BLaER1 (cell line): ENCODE measurements around the gene TCF25.
"Not testable (repeated sequence)": the region's sequence is repeated elsewhere in the genome, so short reads cannot be mapped to it uniquely, and the experiment has no call there.

Experiments used
- H3K27ac ChIP-seq: shearing (Covaris generic); formaldehyde crosslinking; 2 replicates; pipeline ENCODE4 v1.8.1; 2022
- H3K27me3 ChIP-seq: shearing (Covaris generic); formaldehyde crosslinking; 2 replicates; pipeline ENCODE4 v1.8.1; 2022
- H3K36me3 ChIP-seq: shearing (Covaris generic); formaldehyde crosslinking; 2 replicates; pipeline ENCODE4 v1.8.1; 2022
- H3K4me1 ChIP-seq: shearing (Covaris generic); formaldehyde crosslinking; 2 replicates; pipeline ENCODE4 v1.8.1; 2022
- H3K4me2 ChIP-seq: shearing (Covaris generic); formaldehyde crosslinking; 2 replicates; pipeline ENCODE4 v1.8.1; 2022
- H3K4me3 ChIP-seq: shearing (Covaris generic); formaldehyde crosslinking; 2 replicates; pipeline ENCODE4 v1.8.1; 2022
- H3K9ac ChIP-seq: shearing (Covaris generic); formaldehyde crosslinking; 2 replicates; pipeline ENCODE4 v1.8.1; 2022
- H3K9me3 ChIP-seq: shearing (Covaris generic); formaldehyde crosslinking; 2 replicates; pipeline ENCODE4 v1.8.1; 2022
- H4K20me1 ChIP-seq: shearing (Covaris generic); formaldehyde crosslinking; 2 replicates; pipeline ENCODE4 v1.8.1; 2022
- Cebpa-rat ChIP-seq: shearing (Covaris generic); IDR thresholded peaks from 2 replicates; pipeline ENCODE4 v1.8.1; 2022

The TCF25 gene

DNA sequence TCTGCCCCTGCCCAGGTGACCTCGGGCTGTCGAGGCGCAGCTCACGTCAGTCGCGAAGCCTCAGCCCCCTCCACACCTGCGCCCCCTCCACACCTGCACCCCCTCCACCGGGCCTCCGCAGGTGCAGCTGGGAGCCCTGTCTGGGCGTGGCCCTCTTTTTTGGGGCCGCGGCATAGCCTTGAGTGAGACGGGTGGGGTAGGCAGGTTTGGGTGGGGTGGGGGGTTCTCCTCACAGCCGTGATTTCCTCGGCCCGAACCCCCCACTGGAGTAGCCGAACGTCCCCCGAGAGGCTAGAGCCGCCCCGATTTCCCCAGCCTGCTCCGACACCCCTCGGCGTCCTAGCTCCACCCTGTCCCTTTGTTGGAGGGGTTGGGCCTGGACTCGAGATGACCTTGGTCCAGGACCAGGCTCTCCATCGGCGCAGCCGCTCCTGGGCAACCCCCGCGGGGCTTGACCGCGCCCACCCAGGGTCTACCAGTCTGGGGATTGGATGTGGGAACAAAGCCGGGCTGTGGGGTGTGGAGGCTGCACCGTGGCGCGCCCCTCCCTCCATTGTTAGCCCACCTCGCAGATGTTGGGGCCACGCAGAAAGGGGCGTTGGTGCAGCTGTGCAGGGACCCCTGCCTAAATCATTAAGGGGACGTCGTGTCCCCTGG is 50.4 kb downstream of the TCF25 start:
- Histone ChIP-seq H3K4me2 (peak overlapping the region; percentile 100), H3K9ac (peak overlapping the region; percentile 87), H3K4me1 (peaks cover 66% of the 10 kb centered on the region), H3K27me3 (no peaks in the 10 kb centered on the region), H3K27ac (peak overlapping the region; percentile 84), H3K4me3 (peak overlapping the region; percentile 86), H4K20me1 (peaks cover 67% of the 10 kb centered on the region), H3K36me3 (peaks cover 14% of the 10 kb centered on the region; the same call in 1 of the 2 replicates), H3K9me3 (no peaks in the 10 kb centered on the region)
- no peak for TF ChIP-seq Cebpa-rat

DNA sequence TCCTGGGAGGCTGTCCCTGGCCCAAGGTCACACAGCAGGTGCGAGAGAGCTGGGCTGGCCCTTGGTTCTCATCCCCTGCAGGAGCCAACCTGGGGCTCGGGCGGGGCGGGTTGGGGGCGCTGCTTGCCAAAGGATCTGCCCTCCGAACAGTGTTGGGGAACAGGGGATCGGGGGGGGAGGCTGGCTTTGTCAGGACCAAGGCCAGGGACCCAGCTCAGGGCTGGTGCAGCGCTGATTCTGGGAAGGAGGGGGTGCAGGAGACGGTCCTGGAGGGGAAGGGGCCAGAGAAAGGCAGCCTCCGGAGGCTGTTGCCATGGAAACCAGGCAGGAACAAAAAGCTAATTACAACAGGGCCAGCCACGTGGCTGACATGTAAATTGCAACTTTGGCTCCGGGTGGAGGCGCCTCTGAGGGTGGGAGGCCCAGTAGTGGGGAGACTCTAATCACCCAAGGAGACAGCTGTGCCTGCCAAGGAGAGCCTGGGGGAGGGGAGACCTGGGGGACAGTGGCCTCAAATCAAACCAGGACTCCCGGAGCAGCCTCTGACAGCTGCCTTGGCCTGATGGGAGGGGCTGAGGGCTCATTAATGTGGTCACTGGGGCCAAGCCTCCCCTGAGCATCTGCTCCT is 51.0 kb downstream of the TCF25 start:
- Histone ChIP-seq H4K20me1 (peaks cover 73% of the 10 kb centered on the region), H3K4me1 (peaks cover 65% of the 10 kb centered on the region), H3K4me3 (peak overlapping the region; percentile 86), H3K36me3 (peaks cover 20% of the 10 kb centered on the region), H3K27me3 (no peaks in the 10 kb centered on the region), H3K27ac (peak overlapping the region; percentile 84; the same call in 1 of the 2 replicates), H3K9me3 (no peaks in the 10 kb centered on the region), H3K9ac (peak overlapping the region; percentile 87; the same call in 1 of the 2 replicates), H3K4me2 (peak overlapping the region; percentile 100)
- TF ChIP-seq Cebpa-rat: no peak

DNA sequence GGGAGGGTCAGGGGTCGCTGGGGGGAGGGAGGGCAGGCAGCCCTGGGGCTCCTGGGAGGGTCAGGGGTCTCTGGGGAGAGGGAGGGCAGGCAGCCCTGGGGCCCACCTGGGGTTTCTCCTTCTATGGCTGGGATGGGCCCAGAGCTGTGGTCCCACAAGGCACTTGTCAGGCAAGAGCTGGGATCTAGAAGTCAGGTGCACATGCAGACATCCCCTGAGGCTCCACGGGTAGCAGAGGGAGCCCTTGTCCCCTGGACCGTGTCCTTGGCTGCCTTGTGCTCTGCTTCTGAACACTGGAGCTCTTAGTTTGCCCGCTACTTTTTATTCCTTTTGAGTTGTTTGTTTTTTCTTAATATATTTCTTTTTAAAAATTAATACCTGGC is 51.5 kb downstream of the TCF25 start:
- H3K9ac ChIP-seq: peak overlapping the region; percentile 72; the same call in 1 of the 2 replicates
- H3K9me3 ChIP-seq: no peaks in the 10 kb centered on the region
- H3K36me3 ChIP-seq: peaks cover 25% of the 10 kb centered on the region
- no peaks in the 10 kb centered on the region for H3K27me3 ChIP-seq
- TF ChIP-seq Cebpa-rat: no peak
- peak overlapping the region; percentile 100 for H3K4me2 ChIP-seq
- H3K4me1 ChIP-seq: peaks cover 65% of the 10 kb centered on the region
- H3K4me3 ChIP-seq: peak overlapping the region; percentile 86
- H3K27ac ChIP-seq: peak overlapping the region; percentile 42; the same call in 1 of the 2 replicates
- H4K20me1 ChIP-seq: peaks cover 77% of the 10 kb centered on the region

DNA sequence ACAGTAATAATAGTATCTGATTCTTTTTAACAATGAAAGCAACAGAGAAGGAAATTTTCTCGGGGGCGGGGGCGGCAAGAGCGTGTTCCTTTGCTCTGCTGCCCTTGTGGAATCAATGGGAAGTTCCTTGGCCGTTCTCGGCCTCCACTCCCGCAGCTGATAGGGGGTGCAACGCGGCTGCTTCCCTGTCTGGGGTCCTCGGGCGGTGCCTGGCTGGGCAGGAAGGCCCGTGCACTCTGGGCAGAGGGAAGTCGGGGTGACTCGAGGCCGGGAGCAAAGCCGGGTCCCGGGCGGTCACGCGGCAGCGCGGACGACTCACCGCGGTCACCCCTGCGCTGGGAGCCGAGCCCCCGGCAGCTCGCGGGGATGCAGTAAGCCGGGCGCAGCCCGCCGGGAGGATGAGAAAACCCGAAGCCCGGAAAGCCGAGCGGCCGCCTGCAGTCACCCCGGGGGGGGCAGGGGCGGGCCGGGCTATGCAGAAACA is 52.2 kb downstream of the TCF25 start:
- Histone ChIP-seq H3K4me3 (peak overlapping the region; percentile 86), H3K27ac (peak overlapping the region; percentile 42; the same call in 1 of the 2 replicates), H3K27me3 (no peaks in the 10 kb centered on the region), H3K36me3 (peaks cover 32% of the 10 kb centered on the region), H3K9me3 (no peaks in the 10 kb centered on the region), H3K4me1 (peaks cover 65% of the 10 kb centered on the region), H4K20me1 (peaks cover 77% of the 10 kb centered on the region), H3K4me2 (peak overlapping the region; percentile 100), H3K9ac (peak overlapping the region; percentile 72)
- no peak for TF ChIP-seq Cebpa-rat

DNA sequence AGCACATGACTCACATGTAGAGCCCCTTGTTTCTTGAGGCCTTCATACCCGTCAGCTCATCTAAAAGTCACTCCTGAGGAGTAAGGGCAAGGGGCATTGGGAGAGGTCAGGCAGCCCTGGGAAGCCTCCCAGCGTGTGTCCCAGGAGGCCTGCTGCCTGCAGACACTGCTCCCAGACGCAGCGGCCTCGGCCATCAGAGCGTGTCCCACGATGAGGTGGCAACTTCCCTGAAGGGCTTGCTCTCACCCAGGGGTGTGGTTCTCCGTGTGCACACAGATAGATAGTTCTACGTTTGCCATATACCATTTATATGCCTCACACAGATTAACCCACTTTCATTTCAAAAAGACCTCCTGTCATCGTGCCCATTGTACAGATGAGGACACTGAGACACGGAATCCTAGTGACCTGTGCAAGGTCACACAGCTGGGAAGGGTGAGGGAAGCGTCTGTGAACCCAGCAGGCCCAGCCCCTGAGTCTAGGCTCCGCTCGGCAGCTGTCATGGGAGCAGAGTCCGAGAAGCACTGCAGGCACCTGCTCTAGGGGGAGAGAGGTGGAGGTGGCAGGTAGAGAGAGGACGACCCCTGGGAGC is 58.0 kb downstream of the TCF25 start:
- Histone ChIP-seq H3K27me3 (no peaks in the 10 kb centered on the region), H3K9me3 (no peaks in the 10 kb centered on the region), H4K20me1 (peaks cover 99% of the 10 kb centered on the region), H3K36me3 (peaks cover 88% of the 10 kb centered on the region), H3K4me1 (peaks cover 38% of the 10 kb centered on the region), H3K27ac (no peak overlapping the region), H3K4me3 (no peak overlapping the region), H3K9ac (no peak overlapping the region), H3K4me2 (peak overlapping the region; percentile 52)
- no peak for TF ChIP-seq Cebpa-rat

DNA sequence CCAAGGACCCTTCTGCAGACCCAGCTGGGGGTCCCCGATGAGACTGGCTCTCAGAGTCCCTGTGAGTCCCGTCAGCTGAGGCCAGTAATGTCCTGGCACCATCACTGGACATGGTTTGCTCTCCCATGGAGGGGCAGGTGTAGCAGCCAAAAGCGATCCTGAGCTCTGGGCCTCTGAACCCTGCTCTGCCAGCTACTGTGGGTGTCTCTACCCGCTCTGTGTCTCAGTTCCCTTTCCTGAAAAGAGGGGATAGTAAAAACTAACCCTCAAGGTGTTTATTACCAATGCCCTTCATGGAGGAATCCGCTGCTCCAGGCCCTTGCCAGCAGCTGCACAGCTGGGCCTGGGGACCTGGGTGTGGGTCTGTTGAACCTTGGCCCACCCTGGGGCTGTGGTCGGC is 58.6 kb downstream of the TCF25 start:
- TF ChIP-seq Cebpa-rat: no peak
- Histone ChIP-seq H3K36me3 (peaks cover 93% of the 10 kb centered on the region), H3K27ac (no peak overlapping the region), H3K4me3 (no peak overlapping the region), H3K4me2 (no peak overlapping the region), H4K20me1 (peaks cover 98% of the 10 kb centered on the region), H3K9me3 (no peaks in the 10 kb centered on the region), H3K9ac (no peak overlapping the region), H3K27me3 (no peaks in the 10 kb centered on the region), H3K4me1 (peaks cover 33% of the 10 kb centered on the region)

DNA sequence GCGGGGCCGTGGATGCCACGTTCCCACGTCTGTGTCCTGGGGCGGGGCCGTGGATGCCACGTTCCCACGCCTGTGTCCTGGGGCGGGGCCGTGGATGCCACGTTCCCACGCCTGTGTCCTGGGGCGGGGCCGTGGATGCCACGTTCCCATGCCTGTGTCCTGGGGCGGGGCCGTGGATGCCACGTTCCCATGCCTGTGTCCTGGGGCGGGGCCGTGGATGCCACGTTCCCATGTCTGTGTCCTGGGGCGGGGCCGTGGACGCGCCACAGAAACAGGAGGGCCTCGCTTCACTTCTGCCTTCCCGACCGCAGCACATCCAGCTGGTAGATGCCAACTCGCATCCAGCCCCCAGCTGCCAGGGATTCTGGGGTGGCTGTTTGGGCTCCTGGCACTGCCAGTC is 60.6 kb downstream of the TCF25 start:
- not testable (repeated sequence) for H3K9me3 ChIP-seq, H3K4me2 ChIP-seq, H3K4me3 ChIP-seq, H3K9ac ChIP-seq, H3K27me3 ChIP-seq, H3K27ac ChIP-seq
- Histone ChIP-seq H3K4me1 (peaks cover 34% of the 10 kb centered on the region), H4K20me1 (peaks cover 78% of the 10 kb centered on the region), H3K36me3 (peaks cover 78% of the 10 kb centered on the region)

DNA sequence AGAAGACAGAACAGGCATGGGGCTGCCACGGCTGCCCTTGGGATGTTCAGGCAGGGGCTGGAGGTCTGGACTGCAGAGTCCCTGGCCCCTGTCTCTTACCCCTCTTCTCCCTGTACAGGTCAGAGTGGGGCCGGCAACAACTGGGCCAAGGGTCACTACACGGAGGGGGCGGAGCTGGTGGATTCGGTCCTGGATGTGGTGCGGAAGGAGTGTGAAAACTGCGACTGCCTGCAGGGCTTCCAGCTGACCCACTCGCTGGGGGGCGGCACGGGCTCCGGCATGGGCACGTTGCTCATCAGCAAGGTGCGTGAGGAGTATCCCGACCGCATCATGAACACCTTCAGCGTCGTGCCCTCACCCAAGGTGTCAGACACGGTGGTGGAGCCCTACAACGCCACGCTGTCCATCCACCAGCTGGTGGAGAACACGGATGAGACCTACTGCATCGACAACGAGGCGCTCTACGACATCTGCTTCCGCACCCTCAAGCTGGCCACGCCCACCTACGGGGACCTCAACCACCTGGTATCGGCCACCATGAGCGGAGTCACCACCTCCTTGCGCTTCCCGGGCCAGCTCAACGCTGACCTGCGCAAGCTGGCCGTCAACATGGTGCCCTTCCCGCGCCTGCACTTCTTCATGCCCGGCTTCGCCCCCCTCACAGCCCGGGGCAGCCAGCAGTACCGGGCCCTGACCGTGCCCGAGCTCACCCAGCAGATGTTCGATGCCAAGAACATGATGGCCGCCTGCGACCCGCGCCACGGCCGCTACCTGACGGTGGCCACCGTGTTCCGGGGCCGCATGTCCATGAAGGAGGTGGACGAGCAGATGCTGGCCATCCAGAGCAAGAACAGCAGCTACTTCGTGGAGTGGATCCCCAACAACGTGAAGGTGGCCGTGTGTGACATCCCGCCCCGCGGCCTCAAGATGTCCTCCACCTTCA is 61.5 kb downstream of the TCF25 start:
- peaks cover 28% of the 10 kb centered on the region for H3K4me1 ChIP-seq
- no peak overlapping the region for H3K9ac ChIP-seq
- no peak overlapping the region for H3K4me3 ChIP-seq
- no peak overlapping the region for H3K4me2 ChIP-seq
- H3K27me3 ChIP-seq: no peaks in the 10 kb centered on the region
- no peak overlapping the region for H3K27ac ChIP-seq
- H3K36me3 ChIP-seq: peaks cover 69% of the 10 kb centered on the region
- no peaks in the 10 kb centered on the region for H3K9me3 ChIP-seq
- peaks cover 69% of the 10 kb centered on the region for H4K20me1 ChIP-seq
- no peak for TF ChIP-seq Cebpa-rat

DNA sequence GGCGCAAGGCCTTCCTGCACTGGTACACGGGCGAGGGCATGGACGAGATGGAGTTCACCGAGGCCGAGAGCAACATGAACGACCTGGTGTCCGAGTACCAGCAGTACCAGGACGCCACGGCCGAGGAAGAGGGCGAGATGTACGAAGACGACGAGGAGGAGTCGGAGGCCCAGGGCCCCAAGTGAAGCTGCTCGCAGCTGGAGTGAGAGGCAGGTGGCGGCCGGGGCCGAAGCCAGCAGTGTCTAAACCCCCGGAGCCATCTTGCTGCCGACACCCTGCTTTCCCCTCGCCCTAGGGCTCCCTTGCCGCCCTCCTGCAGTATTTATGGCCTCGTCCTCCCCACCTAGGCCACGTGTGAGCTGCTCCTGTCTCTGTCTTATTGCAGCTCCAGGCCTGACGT is 62.2 kb downstream of the TCF25 start:
- peaks cover 62% of the 10 kb centered on the region for H4K20me1 ChIP-seq
- peaks cover 62% of the 10 kb centered on the region for H3K36me3 ChIP-seq

More for the DNA sequence above, 62.2 kb downstream of the TCF25 start:
- not testable (repeated sequence) for H3K4me2 ChIP-seq, H3K9ac ChIP-seq, H3K9me3 ChIP-seq, H3K27ac ChIP-seq, H3K27me3 ChIP-seq, H3K4me3 ChIP-seq
- H3K4me1 ChIP-seq: peaks cover 28% of the 10 kb centered on the region
